Measurements from ENCODE around the gene CEACAM3.

Gene CEACAM3

GRCh38 chr19:41793414-41793727 lies 3.0 kb upstream of the CEACAM3 start:
- no peak for DNase-seq

GRCh38 chr19:41795031-41795461 lies 1.3 kb upstream of the CEACAM3 start:
- DNase-seq: no peak

GRCh38 chr19:41796901-41797300 lies 514 bp downstream of the CEACAM3 start:
- no peak for DNase-seq

GRCh38 chr19:41799444-41800000 lies 3.1 kb downstream of the CEACAM3 start:
- no peak for DNase-seq

- DNase-seq: no peak
Observed at GRCh38 chr19:41801031-41801430, 4.6 kb downstream of the CEACAM3 start.

GRCh38 chr19:41801792-41802211 lies 5.4 kb downstream of the CEACAM3 start:
- DNase-seq: no peak

GRCh38 chr19:41802770-41803169 lies 6.4 kb downstream of the CEACAM3 start:
- DNase-seq: no peak

GRCh38 chr19:41804336-41804735 lies 7.9 kb downstream of the CEACAM3 start:
- DNase-seq: no peak

GRCh38 chr19:41807176-41807575 lies 10.8 kb downstream of the CEACAM3 start:
- DNase-seq: no peak

- DNase-seq: no peak
Observed at GRCh38 chr19:41808663-41809566, 12.5 kb downstream of the CEACAM3 start.

GRCh38 chr19:41810301-41810700 lies 13.9 kb downstream of the CEACAM3 start:
- no peak for DNase-seq

- DNase-seq: no peak
Observed at GRCh38 chr19:41811036-41811435, 14.6 kb downstream of the CEACAM3 start.

- no peak for DNase-seq
Observed at GRCh38 chr19:41811981-41812380, 15.6 kb downstream of the CEACAM3 start.

- DNase-seq: no peak
Observed at GRCh38 chr19:41813911-41814310, 17.5 kb downstream of the CEACAM3 start.

GRCh38 chr19:41815301-41815700 lies 18.9 kb downstream of the CEACAM3 start:
- no peak for DNase-seq

GRCh38 chr19:41816761-41817160 lies 20.4 kb downstream of the CEACAM3 start:
- DNase-seq: no peak

GRCh38 chr19:41821003-41821735 lies 24.8 kb downstream of the CEACAM3 start:
- DNase-seq: no peak

GRCh38 chr19:41837981-41838708 lies 41.8 kb downstream of the CEACAM3 start:
- no peak for DNase-seq

GRCh38 chr19:41839211-41839610 lies 42.8 kb downstream of the CEACAM3 start:
- DNase-seq: no peak

- DNase-seq: no peak
Observed at GRCh38 chr19:41843371-41843770, 47.0 kb downstream of the CEACAM3 start.

GRCh38 chr19:41844601-41845000 lies 48.2 kb downstream of the CEACAM3 start, which contains the start of gene LYPD4:
Gene LYPD4, minus strand, starts transcription at chr19:41844683. Its CDS starts 5,398 bp downstream, at chr19:41839285.
- DNase-seq: no peak

- DNase-seq: no peak
Observed at GRCh38 chr19:41845001-41845050, 48.4 kb downstream of the CEACAM3 start, which contains the start of gene DMRTC2. Gene DMRTC2, plus strand, starts transcription at chr19:41845042. Its CDS starts 2,387 bp downstream, at chr19:41847429.

- no peak for DNase-seq
Observed at GRCh38 chr19:41845051-41845590, 48.7 kb downstream of the CEACAM3 start.
